HG02970 (cell line): Measurements from ENCODE around the gene RAB6B.

ENCODE experiments used
- ATAC-seq: cut with Tn5 transposase; IDR thresholded peaks from one replicate; pipeline ENCODE4 v1.9.1; 2021; ENCODE audit warnings: mild to moderate bottlenecking, moderate library complexity, moderate number of reproducible peaks; ENCODE audit not compliant: unreplicated experiment, low FRiP score

The RAB6B gene

DNA sequence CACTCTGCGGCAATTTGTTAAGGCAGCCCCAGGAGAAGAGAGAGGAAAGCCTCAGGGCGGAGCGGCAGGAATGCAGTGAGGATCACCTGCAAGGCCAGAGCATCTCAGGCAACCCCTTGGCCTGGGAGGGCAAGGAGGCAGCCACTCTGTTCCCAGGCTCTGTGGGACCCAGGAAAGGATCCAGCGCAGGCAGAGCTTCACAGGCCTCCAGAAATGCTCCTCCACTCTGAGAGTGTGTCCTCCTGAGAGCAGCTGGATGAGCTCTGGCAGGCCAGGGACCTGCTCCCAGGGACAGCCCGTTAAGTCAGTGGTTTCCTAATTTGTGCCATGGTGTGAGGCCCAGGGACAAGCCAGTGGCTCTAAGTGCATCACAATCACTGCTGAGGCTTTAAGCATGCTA, 35.2 kb downstream of the RAB6B start:
- ATAC-seq = no peak

DNA sequence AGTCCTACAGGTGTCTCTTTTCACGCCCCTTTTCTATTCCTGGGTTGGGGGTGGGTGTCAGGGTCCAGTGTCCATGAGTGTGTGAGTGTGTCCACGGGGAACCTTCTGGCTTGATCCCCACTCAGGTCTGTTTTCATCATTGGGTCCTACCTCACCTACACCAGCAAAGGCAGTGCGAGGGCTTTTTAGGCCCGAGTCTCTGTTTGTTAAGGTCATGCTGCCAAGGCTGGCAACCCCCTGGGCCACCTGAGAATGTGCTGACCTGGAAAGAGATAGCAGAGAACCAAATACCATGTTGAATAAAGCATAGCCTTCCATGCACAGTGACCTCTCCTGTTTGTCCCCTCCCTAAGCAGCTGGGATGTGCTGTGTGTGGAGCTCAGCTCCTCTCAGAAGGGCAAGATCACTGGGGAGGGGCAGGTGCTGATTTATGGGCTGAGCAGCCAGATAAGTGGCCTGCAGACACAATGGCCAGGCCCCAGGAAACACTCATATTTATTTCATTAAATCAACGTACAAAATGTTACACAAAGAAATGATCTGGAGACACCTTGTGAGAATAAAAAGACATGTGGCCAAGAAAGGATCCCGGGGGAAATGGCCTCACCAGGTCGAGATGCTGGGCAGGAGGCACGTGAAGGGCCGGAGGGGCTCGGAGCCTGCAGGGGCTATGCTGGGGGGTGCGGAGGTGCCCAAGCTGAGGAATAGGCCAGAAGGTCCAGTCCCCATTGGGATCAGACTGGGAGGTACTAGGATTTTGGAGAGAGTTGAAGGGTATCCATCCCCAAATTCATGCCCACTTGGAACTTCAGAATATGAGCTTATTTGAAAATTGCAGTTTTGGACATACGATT, 36.1 kb downstream of the RAB6B start:
- ATAC-seq = no peak

DNA sequence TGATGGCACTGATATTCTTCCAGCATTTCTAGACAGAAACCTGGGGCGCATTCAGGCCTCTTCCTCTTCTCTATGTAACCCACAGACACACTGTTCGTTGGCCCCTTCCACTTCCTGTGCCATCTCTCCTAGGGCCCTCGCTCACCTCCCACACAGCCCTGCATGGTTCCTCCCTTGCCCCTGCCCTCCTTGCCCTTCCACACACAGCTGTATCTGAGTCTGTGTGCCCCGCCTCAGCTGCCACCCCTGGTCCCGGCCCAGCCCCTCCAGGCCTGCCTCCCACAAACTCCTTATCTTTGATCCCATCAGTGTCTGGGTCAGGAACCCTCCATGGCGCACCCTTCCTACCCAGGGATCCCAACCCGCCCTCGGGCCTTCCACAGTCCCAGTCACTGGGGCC, 37.9 kb downstream of the RAB6B start:
- ATAC-seq = no peak

DNA sequence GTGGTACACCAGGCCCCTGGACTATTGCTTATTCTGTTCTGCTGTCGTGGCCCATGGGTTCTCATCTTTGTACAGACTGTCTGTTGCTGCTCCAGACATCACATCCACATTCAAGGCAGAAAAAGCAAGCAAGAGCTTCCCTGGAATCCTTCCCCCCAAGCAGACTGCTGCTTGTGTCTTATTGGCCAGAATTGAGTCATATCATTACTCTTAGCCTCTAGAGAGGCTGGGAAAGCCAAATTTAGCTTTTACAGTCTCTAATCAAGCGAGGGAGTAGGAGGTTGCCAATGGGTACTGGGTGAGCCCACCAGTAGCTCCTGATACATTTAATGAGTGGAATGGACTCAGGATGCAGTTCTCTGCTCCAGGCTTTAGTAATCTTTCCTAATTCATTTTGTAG, 39.4 kb downstream of the RAB6B start:
- no peak for ATAC-seq

DNA sequence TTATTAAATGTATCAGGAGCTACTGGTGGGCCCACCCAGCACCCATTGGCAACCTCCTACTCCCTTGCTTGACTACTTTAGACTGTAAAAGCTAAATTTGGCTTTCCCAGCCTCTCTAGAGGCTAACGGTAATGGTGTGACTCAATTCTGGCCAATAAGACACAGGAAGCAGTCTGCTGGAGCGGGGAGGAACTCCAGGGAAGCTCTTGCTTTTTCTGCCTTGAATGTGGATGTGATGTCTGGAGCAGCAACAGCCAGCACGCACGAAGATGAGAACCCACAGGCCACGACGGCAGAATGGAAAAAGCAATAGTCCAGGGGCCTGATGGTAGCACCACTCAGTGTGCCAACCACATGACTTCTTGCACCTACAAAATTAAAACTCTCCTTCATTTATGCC, 39.9 kb downstream of the RAB6B start:
- no peak for ATAC-seq

DNA sequence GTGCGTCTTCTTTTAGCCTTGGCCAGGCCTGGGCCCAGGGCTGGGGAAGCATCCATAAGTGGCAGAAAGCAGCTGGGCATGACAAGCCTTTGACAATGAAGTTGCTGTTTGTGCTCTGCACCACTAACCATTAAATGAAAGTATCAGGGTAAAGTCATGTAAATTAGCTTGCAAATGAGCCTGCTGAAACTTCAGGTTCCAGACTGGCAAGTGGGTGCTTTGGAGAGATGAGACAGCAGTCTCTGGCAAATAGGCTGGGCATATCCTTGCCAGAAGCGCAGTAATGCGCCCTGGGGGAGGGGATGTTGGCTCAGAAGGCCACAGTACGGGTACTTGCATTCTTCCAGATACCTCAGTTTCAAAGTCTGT, 40.7 kb downstream of the RAB6B start:
- ATAC-seq = no peak

DNA sequence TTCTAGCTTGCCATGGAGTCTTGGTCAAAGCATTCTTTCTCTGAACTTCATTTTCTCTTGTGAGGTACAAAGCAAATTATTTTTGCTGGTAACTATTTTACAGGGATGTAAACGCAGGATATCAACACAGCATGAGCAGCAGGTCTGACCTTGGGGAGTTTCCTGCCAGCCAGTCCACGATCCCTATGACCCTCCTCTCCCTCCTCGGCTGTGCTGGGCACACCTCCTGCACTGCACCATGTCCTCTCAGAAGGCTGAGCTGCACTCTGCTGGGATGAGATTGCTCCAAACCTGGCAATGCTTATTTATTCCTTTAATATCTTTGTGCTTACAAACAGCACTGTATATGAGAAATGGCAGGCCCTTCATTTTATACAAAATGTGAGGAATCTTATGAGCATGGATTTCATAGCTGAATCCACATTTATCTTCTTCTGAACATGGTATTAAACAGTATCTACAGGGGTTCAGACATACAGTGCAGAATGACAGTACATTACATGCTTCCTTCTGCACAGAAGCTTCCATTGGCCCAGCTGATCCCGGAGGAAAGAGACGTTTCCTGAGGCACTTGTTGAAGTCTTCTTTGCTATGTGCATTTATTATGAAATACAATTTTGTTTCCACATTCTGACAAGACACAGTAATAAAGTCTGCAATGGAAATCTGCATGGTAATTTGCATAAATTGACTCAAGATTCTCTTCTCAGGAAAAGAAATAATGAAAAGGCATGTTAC, 41.2 kb downstream of the RAB6B start:
- ATAC-seq = no peak

DNA sequence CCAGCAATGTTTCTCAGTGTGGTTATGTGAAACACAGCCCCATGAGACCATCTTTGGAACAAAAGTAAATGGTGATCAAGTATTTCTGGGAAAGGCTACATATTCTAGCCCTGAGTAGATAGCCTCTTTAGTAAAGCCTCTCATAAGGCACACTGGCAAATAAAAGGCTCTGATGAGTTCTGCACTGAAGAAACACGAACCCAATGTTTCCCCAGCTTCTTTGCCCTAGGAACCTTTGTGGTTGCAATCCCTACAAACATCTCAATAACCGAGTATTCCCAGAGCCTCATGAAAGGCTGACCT, 41.8 kb downstream of the RAB6B start:
- ATAC-seq = no peak

DNA sequence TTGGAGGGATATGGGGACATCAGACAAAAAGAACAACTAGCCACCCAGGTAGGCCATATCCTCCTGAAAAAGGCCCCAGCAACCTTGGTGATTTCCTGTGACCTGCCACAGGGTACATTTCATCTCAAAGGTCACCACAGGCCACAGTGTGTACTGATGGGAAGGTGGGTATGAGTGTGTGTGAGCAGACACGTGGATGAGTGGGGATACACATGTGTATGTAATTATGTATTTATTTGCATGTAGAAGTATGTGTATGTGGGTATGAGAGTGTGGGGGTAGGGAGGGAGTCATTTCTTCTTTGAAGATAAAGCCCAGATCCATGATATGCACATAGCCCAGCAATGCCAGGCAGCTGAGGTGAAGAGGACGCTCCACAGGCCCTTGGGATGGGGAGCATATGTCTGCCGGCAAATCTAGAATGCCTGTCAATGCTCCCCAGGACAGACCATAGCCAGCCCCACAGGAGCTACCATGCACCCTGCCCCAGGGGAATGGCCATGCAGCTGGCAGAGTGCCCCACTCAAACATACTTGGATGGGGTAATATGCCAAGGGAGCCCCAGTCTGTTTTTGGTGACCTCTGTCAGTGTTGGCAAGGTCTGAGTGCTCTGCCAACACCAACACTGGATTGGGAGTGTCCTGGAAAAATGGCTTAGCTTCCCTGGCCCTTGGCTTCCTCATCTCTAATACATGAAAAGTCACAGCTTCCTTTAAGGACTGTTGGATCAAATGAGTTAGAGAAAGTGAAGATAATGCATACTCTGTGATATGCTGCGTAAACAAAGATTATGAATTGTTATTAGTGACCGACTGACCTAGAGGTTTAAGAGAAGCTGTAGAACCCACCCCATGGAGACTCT, 42.4 kb downstream of the RAB6B start:
- ATAC-seq = no peak

DNA sequence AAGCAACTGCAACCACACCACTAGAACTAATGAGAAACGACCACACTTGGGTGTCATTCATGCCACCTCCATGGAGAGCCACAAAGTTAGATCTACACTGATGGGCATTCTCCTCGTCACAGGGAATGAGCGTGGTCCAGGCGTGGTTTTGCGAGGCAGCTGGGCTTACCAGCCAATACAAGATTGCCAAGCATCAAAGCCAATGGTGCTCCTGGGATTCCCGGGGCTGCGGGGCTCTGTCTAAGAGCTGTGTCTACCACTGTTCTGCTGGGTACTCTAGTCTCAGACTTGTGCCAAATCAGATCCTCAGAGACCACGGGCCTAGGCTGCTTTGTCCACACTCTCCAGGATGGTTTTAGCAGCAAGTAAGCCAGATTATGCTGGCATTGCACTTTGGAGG, 43.8 kb downstream of the RAB6B start:
- ATAC-seq = no peak

DNA sequence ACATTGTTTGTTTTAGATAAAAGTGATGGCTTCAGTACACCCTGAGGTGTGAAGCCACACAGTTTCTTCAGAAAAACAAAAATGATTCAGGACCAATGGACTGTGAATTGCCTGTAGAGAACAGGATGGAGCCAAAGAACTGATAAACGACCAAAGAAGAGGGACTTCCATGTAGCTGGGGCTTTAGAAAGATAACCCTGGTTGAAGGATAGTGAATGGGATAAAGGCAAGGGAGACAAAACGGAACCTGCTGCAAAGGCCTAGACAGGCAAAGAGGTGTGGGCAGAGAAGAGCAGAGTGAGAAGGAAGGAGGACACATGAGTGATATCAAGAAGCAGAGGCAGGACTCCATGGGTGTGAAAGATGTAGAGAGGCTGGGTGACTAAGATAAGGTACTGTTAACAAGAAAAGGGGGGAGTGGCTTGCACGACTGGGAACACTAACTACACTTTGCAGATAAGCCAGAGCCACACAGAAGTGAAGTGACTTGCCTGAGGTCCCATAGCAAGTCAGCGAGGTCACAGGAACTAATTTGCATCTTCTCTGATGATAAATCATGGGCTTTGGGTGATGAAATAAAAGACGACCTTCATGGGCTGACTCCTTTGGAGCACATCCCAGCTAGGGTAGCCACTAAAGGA, 44.3 kb downstream of the RAB6B start:
- no peak for ATAC-seq

DNA sequence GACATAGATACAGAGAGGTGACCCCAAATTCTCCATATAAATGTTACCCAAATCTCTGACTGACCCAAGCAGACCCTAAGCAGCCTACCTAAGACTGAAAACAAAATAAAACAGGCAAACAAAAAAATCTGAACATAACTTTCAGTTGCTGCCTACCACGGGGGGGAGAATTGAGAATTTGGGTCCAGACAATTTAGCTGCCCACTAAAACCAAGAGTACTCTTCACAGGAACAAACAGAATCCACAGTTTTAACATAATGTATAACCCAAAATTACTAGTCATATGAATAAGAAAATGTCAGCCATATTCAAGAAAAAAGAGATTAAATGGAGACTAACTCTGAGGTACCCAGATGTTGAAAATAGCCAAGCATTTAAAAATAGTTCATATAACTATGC, 45.6 kb downstream of the RAB6B start:
- no peak for ATAC-seq

DNA sequence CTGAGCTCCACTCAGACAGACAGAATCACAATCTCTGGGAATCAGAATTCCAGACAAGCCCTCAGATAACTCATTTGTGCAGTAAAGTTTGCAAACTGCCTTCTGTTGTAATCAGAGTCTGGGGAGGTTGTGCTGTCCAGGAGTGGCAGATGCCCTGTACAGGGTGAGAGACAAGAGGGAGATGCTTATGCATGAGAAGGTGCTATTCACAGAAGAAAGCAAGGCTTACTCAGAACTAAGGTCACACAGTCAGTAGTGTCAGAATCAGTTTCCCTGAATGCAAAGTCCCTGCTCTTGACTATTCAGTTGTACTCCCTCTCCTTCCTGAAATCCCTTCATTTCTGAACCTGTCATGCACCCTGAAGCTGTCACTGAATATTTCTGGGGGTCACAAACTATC, 46.3 kb downstream of the RAB6B start:
- no peak for ATAC-seq

DNA sequence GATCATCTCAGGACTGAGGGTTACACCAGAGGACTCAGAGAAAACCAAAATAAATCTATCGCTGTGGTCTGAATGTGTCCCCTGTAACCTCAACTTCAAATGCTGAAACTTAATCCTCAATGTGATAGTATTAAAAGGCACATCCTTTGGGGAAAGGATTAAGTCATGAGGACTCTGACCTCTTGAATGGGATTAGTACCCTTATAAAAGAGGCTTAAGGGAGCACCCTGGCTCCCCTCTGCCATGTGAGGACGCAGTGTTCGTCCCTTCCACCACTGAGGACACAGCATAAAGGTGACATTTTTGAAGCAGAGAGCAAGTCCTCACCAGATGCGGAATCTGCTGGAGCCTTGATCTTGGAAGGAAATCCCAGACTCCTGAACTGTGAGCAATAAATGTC, 50.6 kb downstream of the RAB6B start:
- no peak for ATAC-seq

DNA sequence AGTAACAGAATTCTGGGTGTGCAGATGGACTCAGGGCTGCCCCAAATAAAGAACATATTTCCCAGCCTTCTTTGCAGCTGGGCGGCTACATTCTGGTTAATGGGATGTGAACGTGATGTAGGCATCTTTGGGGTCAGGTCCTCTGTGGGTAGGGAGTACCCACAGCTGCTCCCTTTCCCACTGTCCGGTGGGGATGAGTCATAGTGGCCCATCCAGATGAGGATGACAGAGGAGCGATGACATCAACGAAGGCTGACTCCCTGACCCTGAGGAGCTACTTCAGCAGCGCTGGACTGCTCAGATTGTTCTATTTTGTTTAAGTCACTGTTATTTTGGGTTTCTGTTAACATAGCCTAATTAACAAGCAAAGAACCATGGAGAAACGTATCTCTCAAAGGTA, 52.0 kb downstream of the RAB6B start:
- no peak for ATAC-seq

DNA sequence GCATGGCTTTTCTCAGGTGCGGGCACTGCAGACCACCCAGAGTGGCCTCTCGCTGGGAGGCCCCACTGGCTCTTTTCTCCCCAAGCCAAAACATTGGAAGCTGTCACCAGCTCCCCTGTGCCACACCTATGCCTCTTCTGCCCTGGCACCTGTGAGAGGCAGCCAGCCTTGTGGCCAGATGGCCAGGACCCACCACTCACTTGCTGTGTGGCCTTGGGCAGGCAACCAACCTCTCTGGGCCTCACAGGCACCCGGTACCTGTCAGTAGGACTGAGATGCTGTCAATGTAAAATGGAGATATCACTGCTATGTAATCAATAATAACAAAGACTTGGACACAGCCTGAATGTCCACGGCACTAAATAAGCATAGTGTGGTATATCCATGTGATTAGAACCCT, 53.5 kb downstream of the RAB6B start:
- ATAC-seq = no peak

DNA sequence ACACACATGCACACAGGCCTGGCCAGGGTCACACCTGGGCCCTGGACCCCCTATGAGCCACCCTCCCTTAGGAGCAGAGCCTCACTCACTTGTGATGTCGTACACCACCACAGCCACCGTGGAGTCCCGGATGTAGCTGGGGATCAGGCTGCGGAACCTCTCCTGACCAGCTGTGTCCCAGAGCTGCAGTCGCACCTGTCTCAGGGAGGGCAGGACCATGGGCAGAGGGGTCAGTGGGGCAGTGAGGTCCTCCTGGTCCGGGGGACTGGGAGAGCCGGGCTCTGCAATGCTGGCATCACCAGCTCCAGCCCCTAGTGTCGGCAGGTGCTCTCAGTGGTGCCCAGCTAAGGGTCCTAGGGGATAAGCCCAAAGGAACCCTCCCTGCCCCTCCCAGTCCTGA, 54.5 kb downstream of the RAB6B start:
- ATAC-seq = no peak

DNA sequence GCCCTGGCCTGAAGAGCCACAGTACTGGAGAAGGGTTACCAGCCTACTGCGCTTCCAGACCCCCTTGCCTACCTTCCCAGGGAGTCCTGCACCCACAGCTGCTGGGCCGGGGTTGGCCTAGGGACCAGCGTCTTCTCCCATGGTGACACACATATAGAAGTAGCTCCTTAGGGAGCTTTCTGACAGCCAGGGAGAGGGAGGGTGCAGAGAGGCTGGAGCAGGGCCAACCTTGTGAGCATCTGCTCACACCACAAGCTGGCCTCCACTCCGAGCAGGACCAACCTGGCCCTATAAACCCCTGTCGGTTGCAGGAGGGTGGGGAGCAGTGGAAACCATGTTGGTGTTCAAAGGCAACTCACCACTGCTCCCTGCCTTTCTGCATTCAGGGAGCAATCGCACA, 54.9 kb downstream of the RAB6B start:
- ATAC-seq = no peak

DNA sequence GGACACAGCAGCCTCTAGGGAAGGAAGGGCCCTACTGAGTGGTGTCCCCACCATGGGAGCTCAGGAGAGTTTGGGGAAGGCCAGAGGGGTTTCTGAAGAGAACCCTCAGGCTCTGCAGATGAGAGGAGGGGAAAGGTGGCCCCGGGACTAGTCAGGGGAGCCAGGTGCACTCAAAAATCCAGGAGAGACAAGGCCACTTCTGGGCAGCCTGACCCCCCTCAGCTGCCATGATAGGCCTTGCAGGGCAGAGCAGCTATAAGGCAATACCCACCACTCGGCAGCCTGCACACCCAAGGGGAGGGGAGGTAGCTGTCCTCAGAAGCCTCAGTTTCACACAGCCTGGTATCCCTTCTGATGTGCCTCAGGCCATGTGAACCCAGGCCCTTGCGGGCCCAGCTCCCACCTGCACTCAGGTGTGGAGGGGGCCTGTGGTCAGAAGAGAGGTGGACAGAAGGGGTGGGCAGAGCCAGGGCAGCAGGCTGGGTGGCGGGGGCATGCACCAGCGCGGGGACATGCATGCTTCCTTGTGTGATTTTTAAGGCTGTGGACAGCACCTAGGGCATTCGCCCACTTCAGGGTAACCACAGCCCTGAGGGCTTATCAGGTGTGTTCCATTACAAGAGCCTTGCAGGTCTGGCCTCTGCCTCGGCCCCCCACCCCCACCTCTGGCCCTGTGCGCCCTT, 55.5 kb downstream of the RAB6B start:
- no peak for ATAC-seq
